Activated CD8-positive, alpha-beta memory T cell treated with anti-CD3 and anti-CD28 coated beads, Interleukin-2, amount 50 U/mL, for 1 hour (primary cell): ENCODE results near the gene NBR1.
"Not testable (repeated sequence)": the region's sequence is repeated elsewhere in the genome, so short reads cannot be mapped to it uniquely, and the experiment has no call there.

Experiments used
- DNase-seq: peaks from one replicate; pipeline ENCODE4 v3.0.0-alpha.2; 2020; ENCODE audit errors: extremely low read depth

NBR1 gene

GRCh38 chr17:43170766-43171585, at the start of gene NBR1:
NBR1 (plus strand) TSS chr17:43171214; CDS start chr17:43175800, 4,586 bp downstream.
- peak; percentile 88 for DNase-seq

- peak; percentile 81 for DNase-seq
These were observed 45.7 kb upstream of the NBR1 start, which contains the start of gene BRCA1 for GRCh38 chr17:43125133-43125966. BRCA1 (minus strand) TSS chr17:43125364; CDS start chr17:43124096, 1,268 bp downstream.

- no peak for DNase-seq
These were observed 44.8 kb upstream of the NBR1 start for GRCh38 chr17:43125967-43126910.

GRCh38 chr17:43126911-43127290, 44.1 kb upstream of the NBR1 start:
- no peak for DNase-seq

- DNase-seq, result not testable (repeated sequence)
These were observed 43.6 kb upstream of the NBR1 start for GRCh38 chr17:43127333-43127876.

- no peak for DNase-seq
These were observed 41.4 kb upstream of the NBR1 start for GRCh38 chr17:43129671-43130010.

- no peak for DNase-seq
These were observed 38.9 kb upstream of the NBR1 start for GRCh38 chr17:43132117-43132516.

GRCh38 chr17:43133439-43133838, 37.6 kb upstream of the NBR1 start:
- not testable (repeated sequence) for DNase-seq

- DNase-seq, result no peak
These were observed 36.1 kb upstream of the NBR1 start for GRCh38 chr17:43134774-43135453.

- DNase-seq, result no peak
These were observed 35.6 kb upstream of the NBR1 start for GRCh38 chr17:43135454-43135819.

- not testable (repeated sequence) for DNase-seq
These were observed 34.4 kb upstream of the NBR1 start for GRCh38 chr17:43136574-43136973.

- not testable (repeated sequence) for DNase-seq
These were observed 32.5 kb upstream of the NBR1 start for GRCh38 chr17:43138531-43138930.

- no peak for DNase-seq
These were observed 30.4 kb upstream of the NBR1 start for GRCh38 chr17:43140396-43141332.

GRCh38 chr17:43142153-43142552, 28.9 kb upstream of the NBR1 start:
- DNase-seq, result no peak

GRCh38 chr17:43143201-43143600, 27.8 kb upstream of the NBR1 start:
- DNase-seq, result no peak

GRCh38 chr17:43146649-43147048, 24.4 kb upstream of the NBR1 start:
- no peak for DNase-seq

- no peak for DNase-seq
These were observed 19.0 kb upstream of the NBR1 start for GRCh38 chr17:43151880-43152456.

- not testable (repeated sequence) for DNase-seq
These were observed 17.7 kb upstream of the NBR1 start for GRCh38 chr17:43153197-43153835.

GRCh38 chr17:43155666-43156065, 15.3 kb upstream of the NBR1 start:
- no peak for DNase-seq
